Measurements from ENCODE around the gene CAMK2N1. TPM values are rescaled to one million over a fixed set of nuclear protein-coding genes. Genes with fewer than 3 reads are reported as not detected.

CAMK2N1 gene
- total RNA-seq, 3 donors from 2014 or later, result 5.6 to 26.9 (median 17.0) TPM

- no peaks in the 10 kb centered on the region for H3K4me1 ChIP-seq
- H3K4me3 ChIP-seq, result no peak overlapping the region
- intact Hi-C loops (cut with DNase I; ENCODE audit: low total_unique reads), result no loop called here
- TF ChIP-seq CTCF (IDR thresholded peaks at IDR 0.05), result no peak
- no peaks in the 10 kb centered on the region for H3K27me3 ChIP-seq
- no peaks in the 10 kb centered on the region for H3K9me3 ChIP-seq
- H3K27ac ChIP-seq, result no peak overlapping the region
- DNase-seq (ENCODE audit: low spot score in 2 of 2), result peak in 1 of 2 donors; percentile 10
- H3K36me3 ChIP-seq, result no peaks in the 10 kb centered on the region
Observed at GRCh38 chr1:20447794-20448193, 38.2 kb downstream of the CAMK2N1 start.

GRCh38 chr1:20446796-20447195 is 39.2 kb downstream of the CAMK2N1 start:
- DNase-seq (ENCODE audit: low spot score in 2 of 2), result peak in 1 of 2 donors; percentile 28
- H3K9me3 ChIP-seq, result no peaks in the 10 kb centered on the region
- H3K27ac ChIP-seq, result no peak overlapping the region
- no peaks in the 10 kb centered on the region for H3K27me3 ChIP-seq
- H3K36me3 ChIP-seq, result no peaks in the 10 kb centered on the region
- no peak overlapping the region for H3K4me3 ChIP-seq
- TF ChIP-seq POLR2AphosphoS5 (IDR thresholded peaks at IDR 0.05) (no peak), POLR2A (IDR thresholded peaks at IDR 0.05) (no peak), CTCF (IDR thresholded peaks at IDR 0.05) (no peak)
- H3K4me1 ChIP-seq, result no peaks in the 10 kb centered on the region
- intact Hi-C loops (cut with DNase I; ENCODE audit: low total_unique reads), result no loop called here

- no peak overlapping the region for H3K4me3 ChIP-seq
- peak in 1 of 2 donors; percentile 14 for DNase-seq (ENCODE audit: low spot score in 2 of 2)
- no peaks in the 10 kb centered on the region for H3K36me3 ChIP-seq
- no peaks in the 10 kb centered on the region for H3K9me3 ChIP-seq
- H3K27ac ChIP-seq, result no peak overlapping the region
- no peaks in the 10 kb centered on the region for H3K4me1 ChIP-seq
- TF ChIP-seq POLR2AphosphoS5 (IDR thresholded peaks at IDR 0.05), result no peak
- TF ChIP-seq CTCF (IDR thresholded peaks at IDR 0.05), result no peak
- intact Hi-C loops (cut with DNase I; ENCODE audit: low total_unique reads), result no loop called here
- H3K27me3 ChIP-seq, result no peaks in the 10 kb centered on the region
Observed at GRCh38 chr1:20445956-20446355, 40.1 kb downstream of the CAMK2N1 start.

- Histone ChIP-seq H3K4me1 (no peaks in the 10 kb centered on the region), H3K36me3 (no peaks in the 10 kb centered on the region), H3K9me3 (no peaks in the 10 kb centered on the region), H3K27me3 (no peaks in the 10 kb centered on the region), H3K27ac (no peak overlapping the region), H3K4me3 (no peak overlapping the region)
- DNase-seq (ENCODE audit: low spot score in 2 of 2), result peak in 1 of 2 donors; percentile 24
- intact Hi-C loops (cut with DNase I; ENCODE audit: low total_unique reads), result loop anchor here (5.0 kb wide), 1 partner anchor 1917 kb away; no protein-coding TSS in a partner anchor
- no peak for TF ChIP-seq POLR2AphosphoS5 (IDR thresholded peaks at IDR 0.05)
Observed at GRCh38 chr1:20443703-20444586, 42.1 kb downstream of the CAMK2N1 start.

GRCh38 chr1:20442920-20443625 is 42.9 kb downstream of the CAMK2N1 start:
- no peak for TF ChIP-seq POLR2AphosphoS5 (IDR thresholded peaks at IDR 0.05)
- peak in 1 of 2 donors; percentile 28 for DNase-seq (ENCODE audit: low spot score in 2 of 2)
- no peaks in the 10 kb centered on the region for H3K36me3 ChIP-seq
- H3K9me3 ChIP-seq, result no peaks in the 10 kb centered on the region
- no peaks in the 10 kb centered on the region for H3K27me3 ChIP-seq
- no peak overlapping the region for H3K4me3 ChIP-seq
- intact Hi-C loops (cut with DNase I; ENCODE audit: low total_unique reads), result loop anchor here (5.0 kb wide), 1 partner anchor 1916 kb away; no protein-coding TSS in a partner anchor
- no peak overlapping the region for H3K27ac ChIP-seq
- H3K4me1 ChIP-seq, result no peaks in the 10 kb centered on the region

- no peak overlapping the region for H3K4me3 ChIP-seq
- no peaks in the 10 kb centered on the region for H3K36me3 ChIP-seq
- TF ChIP-seq POLR2AphosphoS5 (IDR thresholded peaks at IDR 0.05) (no peak), CTCF (IDR thresholded peaks at IDR 0.05) (no peak), POLR2A (IDR thresholded peaks at IDR 0.05) (no peak)
- H3K27ac ChIP-seq, result no peak overlapping the region
- no peaks in the 10 kb centered on the region for H3K4me1 ChIP-seq
- peak in 1 of 2 donors; percentile 49 for DNase-seq (ENCODE audit: low spot score in 2 of 2)
- H3K27me3 ChIP-seq, result no peaks in the 10 kb centered on the region
- intact Hi-C loops (cut with DNase I; ENCODE audit: low total_unique reads), result loop anchor here (5.0 kb wide), 1 partner anchor 1913 kb away; no protein-coding TSS in a partner anchor
- H3K9me3 ChIP-seq, result no peaks in the 10 kb centered on the region
Observed at GRCh38 chr1:20440785-20441200, 45.2 kb downstream of the CAMK2N1 start.
